Heart left ventricle (tissue), 16 donors: Measurements from ENCODE around the gene MSRB2. TPM values are rescaled to one million over a fixed set of nuclear protein-coding genes. Genes with fewer than 3 reads are reported as not detected.

Experiments
- ATAC-seq, 4 donors: fragments of 200-7000 bp; cut with Tn5 transposase; one replicate each; pipeline ENCODE4 v1.9.1; 2020 to 2022; ENCODE audit warnings: moderate library complexity in 4 of 4, mild to moderate bottlenecking in 3 of 4, moderate number of reproducible peaks in 1 of 4
- DNase-seq, 5 donors: peaks; one replicate each; pipeline ENCODE4 v3.0.0-alpha.2; 2020
- H3K27ac ChIP-seq, 12 donors: fragments of 200-600 bp; sonication (generic) in 4 of 12; one replicate each; pipeline versions ENCODE4 v1.5.0 to v1.8.0; 2016 to 2022; ENCODE audit warnings: mild to moderate bottlenecking in 2 of 12
- H3K27me3 ChIP-seq, 9 donors: fragments of 200-600 bp; sonication (generic) in 2 of 9; one replicate each; pipeline versions ENCODE4 v1.5.1 to v1.8.0; 2016 to 2022; ENCODE audit warnings: mild to moderate bottlenecking in 3 of 9
- H3K36me3 ChIP-seq, 9 donors: fragments of 200-600 bp; sonication (generic) in 2 of 9; one replicate each; pipeline versions ENCODE4 v1.5.0 to v1.8.0; 2018 to 2022; ENCODE audit warnings: mild to moderate bottlenecking in 2 of 9
- H3K4me1 ChIP-seq, 12 donors: fragments of 200-600 bp; sonication (generic) in 4 of 12; one replicate each; pipeline versions ENCODE4 v1.5.0 to v1.8.0; 2016 to 2022; ENCODE audit warnings: mild to moderate bottlenecking in 3 of 12
- H3K4me3 ChIP-seq, 12 donors: fragments of 200-600 bp; sonication (generic) in 4 of 12; one replicate each; pipeline versions ENCODE4 v1.5.0 to v1.8.0; 2017 to 2022; ENCODE audit warnings: mild to moderate bottlenecking in 9 of 12, moderate library complexity in 4 of 12
- H3K9me3 ChIP-seq, 12 donors: fragments of 200-600 bp; sonication (generic) in 4 of 12; one replicate each; pipeline versions ENCODE4 v1.5.0 to v1.8.0; 2016 to 2022; ENCODE audit warnings: mild to moderate bottlenecking in 1 of 12
- CTCF ChIP-seq, 12 donors: fragments of 200-600 bp; sonication (generic) in 4 of 12; IDR thresholded peaks; one replicate each; pipeline versions ENCODE4 v1.5.0 to v1.8.0; 2018 to 2022; ENCODE audit warnings: antibody characterized with exemption in 12 of 12, mild to moderate bottlenecking in 5 of 12
- POLR2A ChIP-seq, 2 donors: fragments of 450-650 bp; IDR thresholded peaks; one replicate each; pipeline ENCODE4 v1.6.1; 2017; ENCODE audit warnings: antibody characterized with exemption in 2 of 2, mild to moderate bottlenecking in 2 of 2, moderate library complexity in 2 of 2
- WGBS, 4 donors: extraction: QIAGEN DNeasy Blood & Tissue Kit in 2 of 4; methylation state at CpG; one replicate each; pipeline versions ENCODE4 v1.1.5 to v1.1.7; 2013 to 2018; 5-methylcytosine and 5-hydroxymethylcytosine counted together
- intact Hi-C, 10 donors: fragments of 100-400 bp; cut with DNase I; formaldehyde crosslinking; loops; one replicate each; pipeline versions ENCODE4 v1.11.1 to v1.14.2; 2022
- polyA plus RNA-seq, 2 donors: library from polyadenylated mRNA; stranded (reverse); fragments of 200-250 nt; gene quantifications; one replicate each; pipeline ENCODE4 v1.2.3, GENCODE V29; 2013
- total RNA-seq, 9 donors: library from RNA; depleted of rRNA in 2 of 9; stranded (reverse); fragments of >200 nt in 2 of 9; fragmentation: NEBNext Ultra II Directional in 3 of 9; extraction: Animal tissue kit (Norgen Biotek cat#: 25700) in 3 of 9; gene quantifications; one replicate each; pipeline versions ENCODE4 v1.1.0 to v1.2.4, GENCODE V29; 2016 to 2023
- donor health status: ischemic (EF 13 %, LVEDD 7.1; RV severe dilation, severe dysfunction).
- donor health status: healthy with polysubstance abuse.
- donor health status: DM: no; HTN: yes; CAD: no.
- donor health status: DM: no; HTN: no; CAD: no.
- donor health status: ischemic (EF 25% LVEDD 6.9; RV normal size, moderate dysfunction).
- donor health status: ischemic (EF 25% LVEDD 5.7; RV mildly dilated, moderate dysfunction).
- donor health status: healthy.
- donor health status: DM: yes; HTN: yes; CAD: no.
- donor health status: ischemic (EF 35%, LVEDD 5.7; RV mildly dilated, moderate dysfunction).
- donor health status: nonischemic (EF 11% LVEDD 7.7; RV severe dilation, severe dysfunction).
- donor health status: DM: yes; HTN: yes; CAD: no.
- donor health status: PGD.
- donor health status: ischemic (EF 29% LVEDD 5.4; RV normal size, mild dysfunction).
- donor health status: nonischemic (EF 23%, LVEDD 6.1; RV moderate dilation, normal function).

The MSRB2 gene
- total and polyA plus RNA-seq, 11 donors, result 35.1 to 200 (median 139) TPM

GRCh38 chr10:23114228-23114850 is 19.0 kb downstream of the MSRB2 start:
- intact Hi-C loops, result no loop called here
- DNase-seq, result no peak

GRCh38 chr10:23116486-23117205 is 21.3 kb downstream of the MSRB2 start:
- TF ChIP-seq CTCF (IDR thresholded peaks at IDR 0.05) (no peak), POLR2A (IDR thresholded peaks at IDR 0.05) (no peak)
- Histone ChIP-seq H3K4me1 (peaks cover 0 to 5% (median 0%) of the 10 kb centered on the region in 12 donors), H3K27ac (no peak overlapping the region), H3K9me3 (no peaks in the 10 kb centered on the region), H3K36me3 (peaks cover 0 to 99% (median 73%) of the 10 kb centered on the region in 9 donors), H3K4me3 (no peak overlapping the region), H3K27me3 (no peaks in the 10 kb centered on the region)
- intact Hi-C loops, result no loop called here
- DNase-seq, result no peak
- 70 to 84% (median 79%) methylated on average over 4 of the region's 4 CpGs for WGBS, 4 donors
- ATAC-seq, result no peak

More at GRCh38 chr10:23114228-23114850, 19.0 kb downstream of the MSRB2 start:
- no peak for ATAC-seq
- no peak overlapping the region for H3K27ac ChIP-seq
- H3K27me3 ChIP-seq, result no peaks in the 10 kb centered on the region
- TF ChIP-seq POLR2A (IDR thresholded peaks at IDR 0.05), result no peak
- TF ChIP-seq CTCF (IDR thresholded peaks at IDR 0.05), result no peak
- no peaks in the 10 kb centered on the region for H3K9me3 ChIP-seq
- H3K4me1 ChIP-seq, result peaks cover 0 to 5% (median 0%) of the 10 kb centered on the region in 12 donors
- WGBS, 4 donors, result 96 to 99% (median 97%) methylated on average over 6 to 7 of the region's 7 CpGs
- peaks cover 0 to 99% (median 79%) of the 10 kb centered on the region in 9 donors for H3K36me3 ChIP-seq
- no peak overlapping the region for H3K4me3 ChIP-seq

- 82 to 87% (median 85%) methylated on average over 11 of the region's 11 CpGs for WGBS, 4 donors
- peaks cover 0 to 69% (median 42%) of the 10 kb centered on the region in 9 donors for H3K36me3 ChIP-seq
- no peak overlapping the region for H3K4me3 ChIP-seq
- DNase-seq (no peak), ATAC-seq (peak in 1 of 4 donors; percentile 38)
- TF ChIP-seq POLR2A (IDR thresholded peaks at IDR 0.05) (no peak), CTCF (IDR thresholded peaks at IDR 0.05) (no peak)
- no peaks in the 10 kb centered on the region for H3K27me3 ChIP-seq
- intact Hi-C loops, result no loop called here
- H3K9me3 ChIP-seq, result peaks cover 0 to 12% (median 0%) of the 10 kb centered on the region in 12 donors
- peaks cover 0 to 5% (median 0%) of the 10 kb centered on the region in 12 donors for H3K4me1 ChIP-seq
- no peak overlapping the region for H3K27ac ChIP-seq
Measured at GRCh38 chr10:23120001-23120934, 24.9 kb downstream of the MSRB2 start.
